ENCODE measurements around the gene CCDC47. TPM values are rescaled to one million over a fixed set of nuclear protein-coding genes. Genes with fewer than 3 reads are reported as not detected.

Gene CCDC47
- total RNA-seq, 1 experiment from 2014 or later: 70.9 TPM

DNA sequence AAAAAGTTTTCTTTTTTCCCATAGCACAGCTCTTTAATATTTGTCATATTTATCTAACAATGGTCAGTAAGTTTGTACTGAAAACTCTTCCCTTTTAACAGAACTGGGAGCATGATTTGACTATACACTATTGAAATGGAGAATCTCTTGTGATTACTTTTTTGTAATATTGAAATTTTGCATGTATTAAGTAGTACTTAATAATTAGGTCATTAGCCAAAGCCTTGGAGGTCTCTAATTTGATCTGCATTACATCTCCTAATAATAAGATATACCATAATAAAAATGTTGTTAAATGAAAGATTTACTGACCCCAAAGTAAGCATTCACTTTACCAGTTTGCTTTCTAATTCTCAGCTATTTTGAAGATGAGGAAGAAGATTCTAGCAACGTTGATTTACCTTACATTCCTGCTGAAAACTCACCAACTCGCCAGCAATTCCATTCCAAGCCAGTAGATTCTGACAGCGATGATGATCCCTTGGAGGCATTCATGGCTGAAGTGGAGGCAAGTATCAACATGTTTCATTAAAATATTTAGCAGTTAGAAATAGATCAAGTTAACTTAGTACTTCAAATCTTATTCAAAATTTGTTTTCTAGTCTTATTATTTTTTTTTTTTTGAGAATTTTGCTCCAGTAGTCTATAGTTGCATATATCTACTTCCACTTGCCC is 18.8 kb upstream of the CCDC47 start (continued):
- TF ChIP-seq, protein P1, sequence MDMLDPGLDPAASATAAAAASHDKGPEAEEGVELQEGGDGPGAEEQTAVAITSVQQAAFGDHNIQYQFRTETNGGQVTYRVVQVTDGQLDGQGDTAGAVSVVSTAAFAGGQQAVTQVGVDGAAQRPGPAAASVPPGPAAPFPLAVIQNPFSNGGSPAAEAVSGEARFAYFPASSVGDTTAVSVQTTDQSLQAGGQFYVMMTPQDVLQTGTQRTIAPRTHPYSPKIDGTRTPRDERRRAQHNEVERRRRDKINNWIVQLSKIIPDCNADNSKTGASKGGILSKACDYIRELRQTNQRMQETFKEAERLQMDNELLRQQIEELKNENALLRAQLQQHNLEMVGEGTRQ (CRISPR knock-in tag; IDR thresholded peaks at IDR 0.05): no peak
- TF ChIP-seq CREB1 (CRISPR knock-in tag; IDR thresholded peaks at IDR 0.05): no peak
- TF ChIP-seq TEAD4 (CRISPR knock-in tag; IDR thresholded peaks at IDR 0.05): no peak

DNA sequence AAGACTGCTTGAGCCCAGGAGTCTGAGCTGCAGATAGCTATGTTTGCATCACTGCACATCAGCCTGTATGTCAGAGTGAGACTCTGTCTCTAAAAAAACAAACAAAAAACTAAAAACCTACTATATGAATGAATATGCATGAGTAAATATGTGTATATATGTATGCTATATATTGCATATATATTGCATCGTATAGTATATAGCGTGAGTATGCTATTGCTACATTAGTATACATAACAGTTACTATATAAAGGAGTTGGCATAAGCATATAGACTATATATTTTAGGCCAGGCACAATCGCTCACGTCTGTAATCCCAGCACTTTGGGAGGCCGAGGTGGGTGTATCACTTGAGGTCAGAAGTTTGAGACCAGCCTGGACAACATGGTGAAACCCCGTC is 16.7 kb upstream of the CCDC47 start:
- TF ChIP-seq, protein P2, sequence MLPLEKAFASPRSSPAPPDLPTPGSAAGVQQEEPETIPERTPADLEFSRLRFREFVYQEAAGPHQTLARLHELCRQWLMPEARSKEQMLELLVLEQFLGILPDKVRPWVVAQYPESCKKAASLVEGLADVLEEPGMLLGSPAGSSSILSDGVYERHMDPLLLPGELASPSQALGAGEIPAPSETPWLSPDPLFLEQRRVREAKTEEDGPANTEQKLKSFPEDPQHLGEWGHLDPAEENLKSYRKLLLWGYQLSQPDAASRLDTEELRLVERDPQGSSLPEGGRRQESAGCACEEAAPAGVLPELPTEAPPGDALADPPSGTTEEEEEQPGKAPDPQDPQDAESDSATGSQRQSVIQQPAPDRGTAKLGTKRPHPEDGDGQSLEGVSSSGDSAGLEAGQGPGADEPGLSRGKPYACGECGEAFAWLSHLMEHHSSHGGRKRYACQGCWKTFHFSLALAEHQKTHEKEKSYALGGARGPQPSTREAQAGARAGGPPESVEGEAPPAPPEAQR (CRISPR knock-in tag; IDR thresholded peaks at IDR 0.05): no peak
- TF ChIP-seq ETV6 (CRISPR knock-in tag; IDR thresholded peaks at IDR 0.05) (no peak), ZNF219 (CRISPR knock-in tag; IDR thresholded peaks at IDR 0.05; ENCODE audit: borderline replicate concordance) (no peak), SMAD3 (CRISPR knock-in tag; IDR thresholded peaks at IDR 0.05; ENCODE audit: borderline replicate concordance) (no peak), RORB (CRISPR knock-in tag; IDR thresholded peaks at IDR 0.05) (no peak), NR1H2 (CRISPR knock-in tag; IDR thresholded peaks at IDR 0.05) (no peak), GTF2I (CRISPR knock-in tag; conservative IDR thresholded peaks at IDR 0.05) (no peak), TEAD1 (CRISPR knock-in tag; IDR thresholded peaks at IDR 0.05) (no peak), TEAD4 (CRISPR knock-in tag; IDR thresholded peaks at IDR 0.05) (no peak), EMX1 (CRISPR knock-in tag; IDR thresholded peaks at IDR 0.05) (no peak), SP1 (CRISPR knock-in tag; conservative IDR thresholded peaks at IDR 0.05) (no peak)
- TF ChIP-seq, protein P3, sequence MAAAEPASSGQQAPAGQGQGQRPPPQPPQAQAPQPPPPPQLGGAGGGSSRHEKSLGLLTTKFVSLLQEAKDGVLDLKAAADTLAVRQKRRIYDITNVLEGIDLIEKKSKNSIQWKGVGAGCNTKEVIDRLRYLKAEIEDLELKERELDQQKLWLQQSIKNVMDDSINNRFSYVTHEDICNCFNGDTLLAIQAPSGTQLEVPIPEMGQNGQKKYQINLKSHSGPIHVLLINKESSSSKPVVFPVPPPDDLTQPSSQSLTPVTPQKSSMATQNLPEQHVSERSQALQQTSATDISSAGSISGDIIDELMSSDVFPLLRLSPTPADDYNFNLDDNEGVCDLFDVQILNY (CRISPR knock-in tag; IDR thresholded peaks at IDR 0.05): no peak
- TF ChIP-seq, protein P4, sequence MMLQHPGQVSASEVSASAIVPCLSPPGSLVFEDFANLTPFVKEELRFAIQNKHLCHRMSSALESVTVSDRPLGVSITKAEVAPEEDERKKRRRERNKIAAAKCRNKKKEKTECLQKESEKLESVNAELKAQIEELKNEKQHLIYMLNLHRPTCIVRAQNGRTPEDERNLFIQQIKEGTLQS (CRISPR knock-in tag; conservative IDR thresholded peaks at IDR 0.05): no peak
- TF ChIP-seq, protein P5, sequence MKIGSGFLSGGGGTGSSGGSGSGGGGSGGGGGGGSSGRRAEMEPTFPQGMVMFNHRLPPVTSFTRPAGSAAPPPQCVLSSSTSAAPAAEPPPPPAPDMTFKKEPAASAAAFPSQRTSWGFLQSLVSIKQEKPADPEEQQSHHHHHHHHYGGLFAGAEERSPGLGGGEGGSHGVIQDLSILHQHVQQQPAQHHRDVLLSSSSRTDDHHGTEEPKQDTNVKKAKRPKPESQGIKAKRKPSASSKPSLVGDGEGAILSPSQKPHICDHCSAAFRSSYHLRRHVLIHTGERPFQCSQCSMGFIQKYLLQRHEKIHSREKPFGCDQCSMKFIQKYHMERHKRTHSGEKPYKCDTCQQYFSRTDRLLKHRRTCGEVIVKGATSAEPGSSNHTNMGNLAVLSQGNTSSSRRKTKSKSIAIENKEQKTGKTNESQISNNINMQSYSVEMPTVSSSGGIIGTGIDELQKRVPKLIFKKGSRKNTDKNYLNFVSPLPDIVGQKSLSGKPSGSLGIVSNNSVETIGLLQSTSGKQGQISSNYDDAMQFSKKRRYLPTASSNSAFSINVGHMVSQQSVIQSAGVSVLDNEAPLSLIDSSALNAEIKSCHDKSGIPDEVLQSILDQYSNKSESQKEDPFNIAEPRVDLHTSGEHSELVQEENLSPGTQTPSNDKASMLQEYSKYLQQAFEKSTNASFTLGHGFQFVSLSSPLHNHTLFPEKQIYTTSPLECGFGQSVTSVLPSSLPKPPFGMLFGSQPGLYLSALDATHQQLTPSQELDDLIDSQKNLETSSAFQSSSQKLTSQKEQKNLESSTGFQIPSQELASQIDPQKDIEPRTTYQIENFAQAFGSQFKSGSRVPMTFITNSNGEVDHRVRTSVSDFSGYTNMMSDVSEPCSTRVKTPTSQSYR (CRISPR knock-in tag; IDR thresholded peaks at IDR 0.05): no peak
- TF ChIP-seq, protein P6, sequence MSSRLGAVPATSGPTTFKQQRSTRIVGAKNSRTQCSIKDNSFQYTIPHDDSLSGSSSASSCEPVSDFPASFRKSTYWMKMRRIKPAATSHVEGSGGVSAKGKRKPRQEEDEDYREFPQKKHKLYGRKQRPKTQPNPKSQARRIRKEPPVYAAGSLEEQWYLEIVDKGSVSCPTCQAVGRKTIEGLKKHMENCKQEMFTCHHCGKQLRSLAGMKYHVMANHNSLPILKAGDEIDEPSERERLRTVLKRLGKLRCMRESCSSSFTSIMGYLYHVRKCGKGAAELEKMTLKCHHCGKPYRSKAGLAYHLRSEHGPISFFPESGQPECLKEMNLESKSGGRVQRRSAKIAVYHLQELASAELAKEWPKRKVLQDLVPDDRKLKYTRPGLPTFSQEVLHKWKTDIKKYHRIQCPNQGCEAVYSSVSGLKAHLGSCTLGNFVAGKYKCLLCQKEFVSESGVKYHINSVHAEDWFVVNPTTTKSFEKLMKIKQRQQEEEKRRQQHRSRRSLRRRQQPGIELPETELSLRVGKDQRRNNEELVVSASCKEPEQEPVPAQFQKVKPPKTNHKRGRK (CRISPR knock-in tag; IDR thresholded peaks at IDR 0.05; ENCODE audit: borderline replicate concordance): no peak
- TF ChIP-seq, protein P7, sequence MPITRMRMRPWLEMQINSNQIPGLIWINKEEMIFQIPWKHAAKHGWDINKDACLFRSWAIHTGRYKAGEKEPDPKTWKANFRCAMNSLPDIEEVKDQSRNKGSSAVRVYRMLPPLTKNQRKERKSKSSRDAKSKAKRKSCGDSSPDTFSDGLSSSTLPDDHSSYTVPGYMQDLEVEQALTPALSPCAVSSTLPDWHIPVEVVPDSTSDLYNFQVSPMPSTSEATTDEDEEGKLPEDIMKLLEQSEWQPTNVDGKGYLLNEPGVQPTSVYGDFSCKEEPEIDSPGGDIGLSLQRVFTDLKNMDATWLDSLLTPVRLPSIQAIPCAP (CRISPR knock-in tag; IDR thresholded peaks at IDR 0.05): no peak
- TF ChIP-seq, protein P8, sequence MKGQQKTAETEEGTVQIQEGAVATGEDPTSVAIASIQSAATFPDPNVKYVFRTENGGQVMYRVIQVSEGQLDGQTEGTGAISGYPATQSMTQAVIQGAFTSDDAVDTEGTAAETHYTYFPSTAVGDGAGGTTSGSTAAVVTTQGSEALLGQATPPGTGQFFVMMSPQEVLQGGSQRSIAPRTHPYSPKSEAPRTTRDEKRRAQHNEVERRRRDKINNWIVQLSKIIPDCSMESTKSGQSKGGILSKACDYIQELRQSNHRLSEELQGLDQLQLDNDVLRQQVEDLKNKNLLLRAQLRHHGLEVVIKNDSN (CRISPR knock-in tag; IDR thresholded peaks at IDR 0.05): no peak
- TF ChIP-seq, protein P9, sequence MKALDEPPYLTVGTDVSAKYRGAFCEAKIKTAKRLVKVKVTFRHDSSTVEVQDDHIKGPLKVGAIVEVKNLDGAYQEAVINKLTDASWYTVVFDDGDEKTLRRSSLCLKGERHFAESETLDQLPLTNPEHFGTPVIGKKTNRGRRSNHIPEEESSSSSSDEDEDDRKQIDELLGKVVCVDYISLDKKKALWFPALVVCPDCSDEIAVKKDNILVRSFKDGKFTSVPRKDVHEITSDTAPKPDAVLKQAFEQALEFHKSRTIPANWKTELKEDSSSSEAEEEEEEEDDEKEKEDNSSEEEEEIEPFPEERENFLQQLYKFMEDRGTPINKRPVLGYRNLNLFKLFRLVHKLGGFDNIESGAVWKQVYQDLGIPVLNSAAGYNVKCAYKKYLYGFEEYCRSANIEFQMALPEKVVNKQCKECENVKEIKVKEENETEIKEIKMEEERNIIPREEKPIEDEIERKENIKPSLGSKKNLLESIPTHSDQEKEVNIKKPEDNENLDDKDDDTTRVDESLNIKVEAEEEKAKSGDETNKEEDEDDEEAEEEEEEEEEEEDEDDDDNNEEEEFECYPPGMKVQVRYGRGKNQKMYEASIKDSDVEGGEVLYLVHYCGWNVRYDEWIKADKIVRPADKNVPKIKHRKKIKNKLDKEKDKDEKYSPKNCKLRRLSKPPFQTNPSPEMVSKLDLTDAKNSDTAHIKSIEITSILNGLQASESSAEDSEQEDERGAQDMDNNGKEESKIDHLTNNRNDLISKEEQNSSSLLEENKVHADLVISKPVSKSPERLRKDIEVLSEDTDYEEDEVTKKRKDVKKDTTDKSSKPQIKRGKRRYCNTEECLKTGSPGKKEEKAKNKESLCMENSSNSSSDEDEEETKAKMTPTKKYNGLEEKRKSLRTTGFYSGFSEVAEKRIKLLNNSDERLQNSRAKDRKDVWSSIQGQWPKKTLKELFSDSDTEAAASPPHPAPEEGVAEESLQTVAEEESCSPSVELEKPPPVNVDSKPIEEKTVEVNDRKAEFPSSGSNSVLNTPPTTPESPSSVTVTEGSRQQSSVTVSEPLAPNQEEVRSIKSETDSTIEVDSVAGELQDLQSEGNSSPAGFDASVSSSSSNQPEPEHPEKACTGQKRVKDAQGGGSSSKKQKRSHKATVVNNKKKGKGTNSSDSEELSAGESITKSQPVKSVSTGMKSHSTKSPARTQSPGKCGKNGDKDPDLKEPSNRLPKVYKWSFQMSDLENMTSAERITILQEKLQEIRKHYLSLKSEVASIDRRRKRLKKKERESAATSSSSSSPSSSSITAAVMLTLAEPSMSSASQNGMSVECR (CRISPR knock-in tag; IDR thresholded peaks at IDR 0.05; ENCODE audit: borderline replicate concordance): no peak
- no peak for ATAC-seq
- Mint-ChIP-seq H3K36me3 (peaks cover 49% of the 10 kb centered on the region), H3K9me3 (no peaks in the 10 kb centered on the region), H3K27ac (no peak overlapping the region), H3K4me1 (no peaks in the 10 kb centered on the region), H3K27me3 (ENCODE audit: low read depth) (no peaks in the 10 kb centered on the region), H3K4me3 (no peak overlapping the region)
- ChIA-PET CTCF (no interaction called here), POLR2A (no interaction called here)
- DNase-seq (ENCODE audit: low spot score): no peak
